HEK293 (cell line): ENCODE results near the gene TFDP1.

Source experiments
- BCL11A ChIP-seq: fragments of 450-650 bp; formaldehyde crosslinking; IDR thresholded peaks from 2 replicates; pipeline ENCODE4 v1.5.1; 2016; ENCODE audit warnings: low read depth, missing biosample characterization, missing genetic modification characterization
- BCL11B ChIP-seq: fragments of 450-650 bp; formaldehyde crosslinking; IDR thresholded peaks from 2 replicates; pipeline ENCODE4 v1.5.1; 2016; ENCODE audit warnings: low read depth, missing biosample characterization, missing genetic modification characterization
- EGR2 ChIP-seq: fragments of 450-650 bp; formaldehyde crosslinking; IDR thresholded peaks from 2 replicates; pipeline ENCODE4 v1.5.1; 2016; ENCODE audit warnings: low read depth, missing biosample characterization, missing genetic modification characterization
- GFI1B ChIP-seq: fragments of 450-650 bp; formaldehyde crosslinking; IDR thresholded peaks from 2 replicates; pipeline ENCODE4 v1.5.1; 2016; ENCODE audit warnings: missing biosample characterization, missing genetic modification characterization
- PRDM1 ChIP-seq: fragments of 450-650 bp; formaldehyde crosslinking; IDR thresholded peaks from 2 replicates; pipeline ENCODE4; 2016; ENCODE audit warnings: missing biosample characterization, missing genetic modification characterization
- SALL2 ChIP-seq: fragments of 450-650 bp; formaldehyde crosslinking; IDR thresholded peaks from 2 replicates; pipeline ENCODE4 v1.5.0; 2017; ENCODE audit warnings: missing biosample characterization, mild to moderate bottlenecking, missing genetic modification characterization, borderline replicate concordance
- SCRT2 ChIP-seq: fragments of 450-650 bp; formaldehyde crosslinking; IDR thresholded peaks from 2 replicates; pipeline ENCODE4 v1.5.1; 2016; ENCODE audit warnings: missing biosample characterization, missing genetic modification characterization
- ZFHX2 ChIP-seq: fragments of 450-650 bp; formaldehyde crosslinking; conservative IDR thresholded peaks from 2 replicates; pipeline ENCODE4 v1.5.1; 2016; ENCODE audit warnings: missing biosample characterization, missing genetic modification characterization
- ZNF112 ChIP-seq: fragments of 450-650 bp; formaldehyde crosslinking; IDR thresholded peaks from 2 replicates; pipeline ENCODE4 v1.5.0; 2017; ENCODE audit warnings: missing biosample characterization, missing genetic modification characterization
- ZNF146 ChIP-seq: fragments of 450-650 bp; formaldehyde crosslinking; IDR thresholded peaks from 2 replicates; pipeline ENCODE4 v1.5.1; 2016; ENCODE audit warnings: missing biosample characterization, missing genetic modification characterization
- ZNF311 ChIP-seq: fragments of 450-650 bp; formaldehyde crosslinking; IDR thresholded peaks from 2 replicates; pipeline ENCODE4 v1.5.1; 2017; ENCODE audit warnings: missing biosample characterization, missing genetic modification characterization, borderline replicate concordance
- ZNF404 ChIP-seq: fragments of 450-650 bp; formaldehyde crosslinking; IDR thresholded peaks from 2 replicates; pipeline ENCODE4 v1.5.1; 2017; ENCODE audit warnings: missing biosample characterization, missing genetic modification characterization
- ZNF660 ChIP-seq: fragments of 450-650 bp; IDR thresholded peaks from 2 replicates; pipeline ENCODE4 v1.5.1; 2018; ENCODE audit warnings: missing biosample characterization, mild to moderate bottlenecking, missing genetic modification characterization
- ZNF776 ChIP-seq: fragments of 450-650 bp; formaldehyde crosslinking; IDR thresholded peaks from 2 replicates; pipeline ENCODE4 v1.5.0; 2017; ENCODE audit warnings: missing biosample characterization, missing genetic modification characterization, borderline replicate concordance
- TF ChIP-seq, protein P1 (sequence below): fragments of 450-650 bp; formaldehyde crosslinking; IDR thresholded peaks from 2 replicates; pipeline ENCODE4 v1.5.1; 2017; ENCODE audit warnings: missing biosample characterization, missing genetic modification characterization
- TF ChIP-seq, protein P2 (sequence below): fragments of 450-650 bp; formaldehyde crosslinking; IDR thresholded peaks from 2 replicates; pipeline ENCODE4 v1.5.1; 2016; ENCODE audit warnings: missing biosample characterization, missing genetic modification characterization
- TF ChIP-seq, protein P3 (sequence below): fragments of 450-650 bp; IDR thresholded peaks from 2 replicates; pipeline ENCODE4 v1.5.1; 2018; ENCODE audit warnings: missing biosample characterization, mild to moderate bottlenecking, missing genetic modification characterization
- TF ChIP-seq, protein P4 (sequence below): fragments of 450-650 bp; formaldehyde crosslinking; IDR thresholded peaks from 2 replicates; pipeline ENCODE4 v1.5.1; 2016; ENCODE audit warnings: missing biosample characterization, missing genetic modification characterization
- TF ChIP-seq, protein P5 (sequence below): fragments of 450-650 bp; formaldehyde crosslinking; IDR thresholded peaks from 2 replicates; pipeline ENCODE4 v1.5.1; 2017; ENCODE audit warnings: missing biosample characterization, missing genetic modification characterization
- TF ChIP-seq, protein P6 (sequence below): fragments of 450-650 bp; formaldehyde crosslinking; IDR thresholded peaks from 2 replicates; pipeline ENCODE4 v1.5.1; 2016; ENCODE audit warnings: missing biosample characterization, missing genetic modification characterization
- TF ChIP-seq, protein P7 (sequence below): fragments of 450-650 bp; formaldehyde crosslinking; IDR thresholded peaks from 2 replicates; pipeline ENCODE4 v1.5.1; 2016; ENCODE audit warnings: missing biosample characterization, missing genetic modification characterization
- TF ChIP-seq, protein P8 (sequence below): fragments of 450-650 bp; formaldehyde crosslinking; IDR thresholded peaks from 2 replicates; pipeline ENCODE4 v1.5.1; 2016; ENCODE audit warnings: missing biosample characterization, missing genetic modification characterization

The TFDP1 gene

DNA sequence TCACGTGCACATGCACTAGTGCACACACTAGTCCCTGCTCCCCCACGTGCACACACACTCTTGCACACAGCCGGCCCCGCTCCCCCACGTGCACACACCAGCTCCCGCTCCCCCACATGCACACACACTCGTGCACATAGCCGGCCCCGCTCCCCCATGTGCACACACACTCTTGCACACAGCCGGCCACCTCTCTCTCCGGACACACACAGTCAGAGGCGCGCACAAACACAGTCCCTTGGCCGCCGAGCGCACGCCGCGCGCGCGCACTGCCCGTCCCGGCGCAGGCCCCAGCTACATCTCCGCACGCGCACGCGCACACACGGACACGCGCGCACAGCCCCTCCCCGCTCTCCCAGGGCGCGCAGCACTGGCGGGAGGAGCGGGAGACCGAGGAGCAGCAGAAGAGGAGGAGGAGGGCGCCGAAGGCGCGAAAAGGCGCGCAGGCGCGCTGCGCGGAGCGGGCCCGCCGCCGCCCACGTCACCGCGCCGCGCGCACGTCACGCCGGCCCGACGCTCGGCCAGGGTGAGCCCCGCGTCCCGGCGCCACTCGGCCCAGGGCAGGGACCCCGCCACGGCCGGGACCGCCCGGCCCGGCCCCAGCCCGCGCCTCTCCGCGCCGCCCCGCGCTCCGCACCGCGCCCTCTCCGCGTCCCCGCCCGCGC lies at the start of gene TFDP1 (continued):
- TF ChIP-seq, protein P1, sequence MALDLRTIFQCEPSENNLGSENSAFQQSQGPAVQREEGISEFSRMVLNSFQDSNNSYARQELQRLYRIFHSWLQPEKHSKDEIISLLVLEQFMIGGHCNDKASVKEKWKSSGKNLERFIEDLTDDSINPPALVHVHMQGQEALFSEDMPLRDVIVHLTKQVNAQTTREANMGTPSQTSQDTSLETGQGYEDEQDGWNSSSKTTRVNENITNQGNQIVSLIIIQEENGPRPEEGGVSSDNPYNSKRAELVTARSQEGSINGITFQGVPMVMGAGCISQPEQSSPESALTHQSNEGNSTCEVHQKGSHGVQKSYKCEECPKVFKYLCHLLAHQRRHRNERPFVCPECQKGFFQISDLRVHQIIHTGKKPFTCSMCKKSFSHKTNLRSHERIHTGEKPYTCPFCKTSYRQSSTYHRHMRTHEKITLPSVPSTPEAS (tag by site-specific recombination) = peak; percentile 92
- TF ChIP-seq ZNF112 (tag by site-specific recombination) = no peak
- TF ChIP-seq ZNF660 (tag by site-specific recombination) = no peak
- peak; percentile 24; the same call in 1 of the 2 replicates for TF ChIP-seq ZNF146 (tag by site-specific recombination)
- TF ChIP-seq, protein P2, sequence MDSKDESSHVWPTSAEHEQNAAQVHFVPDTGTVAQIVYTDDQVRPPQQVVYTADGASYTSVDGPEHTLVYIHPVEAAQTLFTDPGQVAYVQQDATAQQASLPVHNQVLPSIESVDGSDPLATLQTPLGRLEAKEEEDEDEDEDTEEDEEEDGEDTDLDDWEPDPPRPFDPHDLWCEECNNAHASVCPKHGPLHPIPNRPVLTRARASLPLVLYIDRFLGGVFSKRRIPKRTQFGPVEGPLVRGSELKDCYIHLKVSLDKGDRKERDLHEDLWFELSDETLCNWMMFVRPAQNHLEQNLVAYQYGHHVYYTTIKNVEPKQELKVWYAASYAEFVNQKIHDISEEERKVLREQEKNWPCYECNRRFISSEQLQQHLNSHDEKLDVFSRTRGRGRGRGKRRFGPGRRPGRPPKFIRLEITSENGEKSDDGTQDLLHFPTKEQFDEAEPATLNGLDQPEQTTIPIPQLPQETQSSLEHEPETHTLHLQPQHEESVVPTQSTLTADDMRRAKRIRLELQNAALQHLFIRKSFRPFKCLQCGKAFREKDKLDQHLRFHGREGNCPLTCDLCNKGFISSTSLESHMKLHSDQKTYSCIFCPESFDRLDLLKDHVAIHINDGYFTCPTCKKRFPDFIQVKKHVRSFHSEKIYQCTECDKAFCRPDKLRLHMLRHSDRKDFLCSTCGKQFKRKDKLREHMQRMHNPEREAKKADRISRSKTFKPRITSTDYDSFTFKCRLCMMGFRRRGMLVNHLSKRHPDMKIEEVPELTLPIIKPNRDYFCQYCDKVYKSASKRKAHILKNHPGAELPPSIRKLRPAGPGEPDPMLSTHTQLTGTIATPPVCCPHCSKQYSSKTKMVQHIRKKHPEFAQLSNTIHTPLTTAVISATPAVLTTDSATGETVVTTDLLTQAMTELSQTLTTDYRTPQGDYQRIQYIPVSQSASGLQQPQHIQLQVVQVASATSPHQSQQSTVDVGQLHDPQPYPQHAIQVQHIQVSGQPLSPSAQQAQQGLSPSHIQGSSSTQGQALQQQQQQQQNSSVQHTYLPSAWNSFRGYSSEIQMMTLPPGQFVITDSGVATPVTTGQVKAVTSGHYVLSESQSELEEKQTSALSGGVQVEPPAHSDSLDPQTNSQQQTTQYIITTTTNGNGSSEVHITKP = no peak
- no peak for TF ChIP-seq ZNF404 (tag by site-specific recombination)
- TF ChIP-seq ZNF776 (tag by site-specific recombination) = no peak
- TF ChIP-seq ZFHX2 (tag by site-specific recombination) = no peak; the same call in 1 of the 2 replicates
- no peak for TF ChIP-seq BCL11A (tag by site-specific recombination)
- TF ChIP-seq EGR2 (tag by site-specific recombination) = no peak
- TF ChIP-seq, protein P3, sequence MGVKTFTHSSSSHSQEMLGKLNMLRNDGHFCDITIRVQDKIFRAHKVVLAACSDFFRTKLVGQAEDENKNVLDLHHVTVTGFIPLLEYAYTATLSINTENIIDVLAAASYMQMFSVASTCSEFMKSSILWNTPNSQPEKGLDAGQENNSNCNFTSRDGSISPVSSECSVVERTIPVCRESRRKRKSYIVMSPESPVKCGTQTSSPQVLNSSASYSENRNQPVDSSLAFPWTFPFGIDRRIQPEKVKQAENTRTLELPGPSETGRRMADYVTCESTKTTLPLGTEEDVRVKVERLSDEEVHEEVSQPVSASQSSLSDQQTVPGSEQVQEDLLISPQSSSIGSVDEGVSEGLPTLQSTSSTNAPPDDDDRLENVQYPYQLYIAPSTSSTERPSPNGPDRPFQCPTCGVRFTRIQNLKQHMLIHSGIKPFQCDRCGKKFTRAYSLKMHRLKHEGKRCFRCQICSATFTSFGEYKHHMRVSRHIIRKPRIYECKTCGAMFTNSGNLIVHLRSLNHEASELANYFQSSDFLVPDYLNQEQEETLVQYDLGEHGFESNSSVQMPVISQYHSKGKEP = no peak
- TF ChIP-seq, protein P4, sequence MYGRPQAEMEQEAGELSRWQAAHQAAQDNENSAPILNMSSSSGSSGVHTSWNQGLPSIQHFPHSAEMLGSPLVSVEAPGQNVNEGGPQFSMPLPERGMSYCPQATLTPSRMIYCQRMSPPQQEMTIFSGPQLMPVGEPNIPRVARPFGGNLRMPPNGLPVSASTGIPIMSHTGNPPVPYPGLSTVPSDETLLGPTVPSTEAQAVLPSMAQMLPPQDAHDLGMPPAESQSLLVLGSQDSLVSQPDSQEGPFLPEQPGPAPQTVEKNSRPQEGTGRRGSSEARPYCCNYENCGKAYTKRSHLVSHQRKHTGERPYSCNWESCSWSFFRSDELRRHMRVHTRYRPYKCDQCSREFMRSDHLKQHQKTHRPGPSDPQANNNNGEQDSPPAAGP = peak; percentile 77; the same call in 1 of the 2 replicates
- TF ChIP-seq, protein P5, sequence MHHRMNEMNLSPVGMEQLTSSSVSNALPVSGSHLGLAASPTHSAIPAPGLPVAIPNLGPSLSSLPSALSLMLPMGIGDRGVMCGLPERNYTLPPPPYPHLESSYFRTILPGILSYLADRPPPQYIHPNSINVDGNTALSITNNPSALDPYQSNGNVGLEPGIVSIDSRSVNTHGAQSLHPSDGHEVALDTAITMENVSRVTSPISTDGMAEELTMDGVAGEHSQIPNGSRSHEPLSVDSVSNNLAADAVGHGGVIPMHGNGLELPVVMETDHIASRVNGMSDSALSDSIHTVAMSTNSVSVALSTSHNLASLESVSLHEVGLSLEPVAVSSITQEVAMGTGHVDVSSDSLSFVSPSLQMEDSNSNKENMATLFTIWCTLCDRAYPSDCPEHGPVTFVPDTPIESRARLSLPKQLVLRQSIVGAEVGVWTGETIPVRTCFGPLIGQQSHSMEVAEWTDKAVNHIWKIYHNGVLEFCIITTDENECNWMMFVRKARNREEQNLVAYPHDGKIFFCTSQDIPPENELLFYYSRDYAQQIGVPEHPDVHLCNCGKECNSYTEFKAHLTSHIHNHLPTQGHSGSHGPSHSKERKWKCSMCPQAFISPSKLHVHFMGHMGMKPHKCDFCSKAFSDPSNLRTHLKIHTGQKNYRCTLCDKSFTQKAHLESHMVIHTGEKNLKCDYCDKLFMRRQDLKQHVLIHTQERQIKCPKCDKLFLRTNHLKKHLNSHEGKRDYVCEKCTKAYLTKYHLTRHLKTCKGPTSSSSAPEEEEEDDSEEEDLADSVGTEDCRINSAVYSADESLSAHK (tag by site-specific recombination) = 0 out of 2 replicates have a peak, but pooled peaks have one; percentile 14
- no peak; the same call in 1 of the 2 replicates for TF ChIP-seq GFI1B (tag by site-specific recombination)
- TF ChIP-seq, protein P6, sequence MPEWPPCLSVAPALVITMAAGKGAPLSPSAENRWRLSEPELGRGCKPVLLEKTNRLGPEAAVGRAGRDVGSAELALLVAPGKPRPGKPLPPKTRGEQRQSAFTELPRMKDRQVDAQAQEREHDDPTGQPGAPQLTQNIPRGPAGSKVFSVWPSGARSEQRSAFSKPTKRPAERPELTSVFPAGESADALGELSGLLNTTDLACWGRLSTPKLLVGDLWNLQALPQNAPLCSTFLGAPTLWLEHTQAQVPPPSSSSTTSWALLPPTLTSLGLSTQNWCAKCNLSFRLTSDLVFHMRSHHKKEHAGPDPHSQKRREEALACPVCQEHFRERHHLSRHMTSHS = no peak
- 0 out of 2 replicates have a peak, but pooled peaks have one; percentile 19 for TF ChIP-seq SCRT2 (tag by site-specific recombination)
- TF ChIP-seq PRDM1 (tag by site-specific recombination) = no peak
- TF ChIP-seq, protein P7, sequence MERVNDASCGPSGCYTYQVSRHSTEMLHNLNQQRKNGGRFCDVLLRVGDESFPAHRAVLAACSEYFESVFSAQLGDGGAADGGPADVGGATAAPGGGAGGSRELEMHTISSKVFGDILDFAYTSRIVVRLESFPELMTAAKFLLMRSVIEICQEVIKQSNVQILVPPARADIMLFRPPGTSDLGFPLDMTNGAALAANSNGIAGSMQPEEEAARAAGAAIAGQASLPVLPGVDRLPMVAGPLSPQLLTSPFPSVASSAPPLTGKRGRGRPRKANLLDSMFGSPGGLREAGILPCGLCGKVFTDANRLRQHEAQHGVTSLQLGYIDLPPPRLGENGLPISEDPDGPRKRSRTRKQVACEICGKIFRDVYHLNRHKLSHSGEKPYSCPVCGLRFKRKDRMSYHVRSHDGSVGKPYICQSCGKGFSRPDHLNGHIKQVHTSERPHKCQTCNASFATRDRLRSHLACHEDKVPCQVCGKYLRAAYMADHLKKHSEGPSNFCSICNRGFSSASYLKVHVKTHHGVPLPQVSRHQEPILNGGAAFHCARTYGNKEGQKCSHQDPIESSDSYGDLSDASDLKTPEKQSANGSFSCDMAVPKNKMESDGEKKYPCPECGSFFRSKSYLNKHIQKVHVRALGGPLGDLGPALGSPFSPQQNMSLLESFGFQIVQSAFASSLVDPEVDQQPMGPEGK = peak; percentile 37; the same call in 1 of the 2 replicates
- TF ChIP-seq, protein P8, sequence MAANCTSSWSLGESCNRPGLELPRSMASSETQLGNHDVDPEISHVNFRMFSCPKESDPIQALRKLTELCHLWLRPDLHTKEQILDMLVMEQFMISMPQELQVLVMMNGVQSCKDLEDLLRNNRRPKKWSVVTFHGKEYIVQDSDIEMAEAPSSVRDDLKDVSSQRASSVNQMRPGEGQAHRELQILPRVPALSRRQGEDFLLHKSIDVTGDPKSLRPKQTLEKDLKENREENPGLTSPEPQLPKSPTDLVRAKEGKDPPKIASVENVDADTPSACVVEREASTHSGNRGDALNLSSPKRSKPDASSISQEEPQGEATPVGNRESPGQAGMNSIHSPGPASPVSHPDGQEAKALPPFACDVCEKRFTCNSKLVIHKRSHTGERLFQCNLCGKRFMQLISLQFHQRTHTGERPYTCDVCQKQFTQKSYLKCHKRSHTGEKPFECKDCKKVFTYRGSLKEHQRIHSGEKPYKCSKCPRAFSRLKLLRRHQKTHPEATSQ (tag by site-specific recombination) = peak; percentile 20; the same call in 1 of the 2 replicates
- no peak for TF ChIP-seq SALL2 (tag by site-specific recombination)
- TF ChIP-seq BCL11B (tag by site-specific recombination) = no peak
- no peak for TF ChIP-seq ZNF311 (tag by site-specific recombination)
